Spleen (tissue), 7 donors: ENCODE measurements around the gene HEBP1.

ENCODE experiments used
- CTCF ChIP-seq, 11 experiments: fragments of 200-600 bp in 7 of 11; fragments of 450-650 bp in 4 of 11; sonication (generic) in 4 of 11; IDR thresholded peaks in 8 of 11; conservative IDR thresholded peaks in 3 of 11; 1 replicate in 7 of 11; 2 replicates in 4 of 11; pipeline versions ENCODE4 v1.4.0 to v1.8.0; 2016 to 2021; ENCODE audit warnings: antibody characterized with exemption in 11 of 11, inconsistent platforms in 4 of 11, mild to moderate bottlenecking in 1 of 11
- POLR2A ChIP-seq, 3 donors: fragments of 450-650 bp; IDR thresholded peaks; one replicate each; pipeline ENCODE4 v1.5.1; 2017; ENCODE audit warnings: antibody characterized with exemption in 3 of 3, mild to moderate bottlenecking in 1 of 3
- POLR2AphosphoS5 ChIP-seq, 3 donors: sonication (generic); formaldehyde crosslinking; IDR thresholded peaks; one replicate each; pipeline ENCODE4 v1.5.1; 2017; ENCODE audit warnings: antibody characterized with exemption in 3 of 3
- donor health status: DM: no; HTN: no; CAD: no; lungs with moderate emphysema.
- donor health status: DM: no; HTN: no; CAD: no.
- donor health status: DM: no; HTN: no; CAD: no.

- TF ChIP-seq POLR2A (IDR thresholded peaks at IDR 0.05) (no peak), CTCF (IDR thresholded peaks at IDR 0.05 in 8 of 11, conservative IDR thresholded peaks at IDR 0.05 in 3 of 11) (no peak), POLR2AphosphoS5 (IDR thresholded peaks at IDR 0.05) (no peak)
These were observed 24.5 kb upstream of the HEBP1 start for GRCh38 chr12:13024531-13024916.
